HG02852 (cell line): Measurements from ENCODE around the gene LIPA.
"Not testable (repeated sequence)": the region's sequence is repeated elsewhere in the genome, so short reads cannot be mapped to it uniquely, and the experiment has no call there.

Experiments
- ATAC-seq: cut with Tn5 transposase; IDR thresholded peaks from one replicate; pipeline ENCODE4 v1.9.1; 2021; ENCODE audit warnings: mild to moderate bottlenecking, moderate library complexity; ENCODE audit not compliant: unreplicated experiment

The LIPA gene

GRCh38 chr10:89171263-89171872 is 80.2 kb downstream of the LIPA start:
- no peak for ATAC-seq

DNA sequence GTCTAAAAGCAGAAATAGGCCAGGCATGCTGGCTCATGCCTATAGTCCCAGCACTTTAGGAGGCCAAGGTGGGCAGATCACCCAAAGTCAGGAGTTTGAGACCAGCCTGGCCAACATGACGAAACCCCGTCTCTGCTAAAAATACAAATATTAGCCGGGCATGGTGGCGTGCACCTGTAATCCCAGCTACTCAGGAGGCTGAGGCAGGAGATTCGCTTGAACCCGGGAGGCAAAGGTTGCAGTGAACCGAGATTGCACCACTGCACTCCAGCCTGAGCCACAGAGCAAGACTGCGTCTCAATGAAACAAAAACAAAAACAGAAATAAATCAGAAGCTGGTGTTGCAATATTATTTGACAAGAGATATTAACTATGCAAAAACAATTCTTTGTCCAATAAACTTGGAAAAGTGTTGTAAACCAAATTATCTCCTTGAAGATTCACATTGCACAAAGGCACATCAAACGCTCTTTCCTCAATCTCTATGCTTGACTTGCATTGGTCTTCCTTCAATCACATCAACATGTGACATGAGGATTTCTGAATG is 83.1 kb downstream of the LIPA start:
- ATAC-seq, result not testable (repeated sequence)

- no peak for ATAC-seq
Measured at GRCh38 chr10:89167915-89168314, 83.7 kb downstream of the LIPA start.

DNA sequence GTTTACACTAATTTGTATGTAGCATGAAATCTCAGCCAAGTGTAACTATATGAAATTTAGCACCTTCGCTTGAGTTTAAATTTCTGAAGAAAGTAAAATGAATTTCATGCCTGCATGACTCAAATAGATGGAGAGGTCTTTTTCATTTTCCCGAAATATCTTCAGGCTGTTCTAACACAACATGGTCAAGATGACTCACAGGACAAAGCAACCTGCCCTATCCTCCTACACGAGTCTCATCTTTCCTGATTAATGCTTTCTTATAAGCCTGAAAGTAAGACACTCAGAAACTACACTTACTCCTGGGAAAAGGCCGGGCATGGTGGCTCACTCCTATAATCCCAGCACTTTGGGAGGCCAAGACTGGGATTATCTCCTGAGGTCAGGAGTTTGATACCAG is 85.7 kb downstream of the LIPA start:
- ATAC-seq, result no peak

DNA sequence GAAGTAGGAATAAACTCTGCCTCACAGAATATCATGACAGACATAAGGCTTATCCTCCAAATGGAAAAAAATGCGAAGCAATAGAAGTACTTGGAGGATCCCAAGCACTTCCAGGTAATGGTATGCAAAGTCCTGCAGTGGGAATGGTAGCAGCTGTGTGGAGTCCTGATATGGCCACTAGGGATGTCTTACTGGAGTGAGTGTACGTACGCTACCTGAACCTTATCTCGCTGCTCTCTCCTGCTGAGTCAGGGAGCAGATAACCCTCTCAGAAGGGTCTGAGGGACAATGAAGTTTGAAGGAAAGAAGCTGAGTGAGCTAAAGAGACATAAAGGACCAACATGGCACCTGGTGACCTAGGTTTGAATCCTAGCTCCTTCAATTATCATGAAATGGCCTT is 86.7 kb downstream of the LIPA start:
- no peak for ATAC-seq

DNA sequence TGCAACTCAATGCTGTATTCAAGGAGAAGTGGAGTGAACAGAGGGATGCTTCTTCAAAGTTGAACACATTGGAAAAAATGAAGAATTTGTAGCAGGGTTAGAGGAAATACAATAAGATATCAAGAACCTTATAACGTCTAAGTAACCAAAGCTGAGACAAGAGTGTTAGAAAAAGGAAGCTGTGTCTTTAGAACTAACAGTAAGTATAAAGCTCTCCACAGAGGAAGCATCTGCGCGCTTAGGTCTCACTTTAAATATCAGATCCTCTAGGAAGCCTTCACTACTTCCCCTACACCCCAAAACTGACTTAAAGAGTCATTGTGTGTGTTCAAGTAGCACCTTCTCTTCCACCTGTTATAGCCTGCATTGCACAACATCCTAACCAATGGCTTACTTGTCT is 87.5 kb downstream of the LIPA start:
- ATAC-seq, result peak; percentile 16
